ENCODE results near the gene ADAMTS14. TPM values are rescaled to one million over a fixed set of nuclear protein-coding genes. Genes with fewer than 3 reads are reported as not detected.

The ADAMTS14 gene
- total and polyA plus RNA-seq, 5 donors from 2014 or later = not detected

DNA sequence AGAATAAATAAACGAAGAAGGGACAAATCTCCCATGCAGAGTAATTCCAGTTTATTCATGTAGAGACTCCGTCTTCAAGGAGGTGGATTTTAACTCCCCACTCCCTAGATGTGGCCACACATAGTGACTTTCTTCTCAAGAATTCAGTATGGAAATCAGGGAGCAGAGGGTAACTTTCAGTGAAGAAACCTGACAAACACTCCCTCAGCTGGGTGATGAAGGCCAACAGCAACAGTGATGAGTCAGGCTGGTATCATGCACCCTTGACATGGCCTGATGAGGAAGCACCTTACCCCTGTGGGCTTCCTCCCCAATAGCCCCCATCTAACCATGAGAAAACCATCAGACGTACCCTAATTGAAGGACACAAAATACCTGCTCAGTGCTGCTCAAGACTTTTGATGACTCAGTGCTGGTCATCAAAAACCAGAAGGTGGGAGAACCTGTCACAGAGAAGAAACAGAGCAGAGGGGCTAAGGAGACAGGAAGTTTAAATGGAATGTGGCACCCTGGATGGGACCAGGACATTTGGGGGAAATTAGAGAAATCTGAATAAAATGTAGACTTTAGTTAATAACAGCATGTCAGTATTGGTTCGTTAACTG lies 50.6 kb downstream of the ADAMTS14 start:
- no peak overlapping the region for H3K4me3 Mint-ChIP-seq
- H3K36me3 ChIP-seq (ENCODE audit: control insufficient read depth, insufficient read depth, low read length) = no peaks in the 10 kb centered on the region
- DNase-seq (no peak), ATAC-seq (ENCODE audit: low read depth in 2 of 2) (no peak)
- no peaks in the 10 kb centered on the region for H3K4me1 ChIP-seq (ENCODE audit: control insufficient read depth, insufficient read depth, low read length, poor library complexity, severe bottlenecking)
- no peak overlapping the region for H3K27ac ChIP-seq (ENCODE audit: insufficient read depth, low read length, poor library complexity, severe bottlenecking)
- no peaks in the 10 kb centered on the region for H3K36me3 Mint-ChIP-seq
- H3K4me3 ChIP-seq (ENCODE audit: low read depth, low read length) = no peak overlapping the region
- no peaks in the 10 kb centered on the region for H3K27me3 ChIP-seq (ENCODE audit: control insufficient read depth, insufficient read depth, low read length)
- H3K27ac Mint-ChIP-seq = no peak overlapping the region
- H3K4me1 Mint-ChIP-seq = no peaks in the 10 kb centered on the region
- peaks cover 5% of the 10 kb centered on the region for H3K27me3 Mint-ChIP-seq
- H3K9me3 ChIP-seq (ENCODE audit: control insufficient read depth in 2 of 2, low read length in 2 of 2) = no peaks in the 10 kb centered on the region
- H3K9me3 Mint-ChIP-seq = no peaks in the 10 kb centered on the region

DNA sequence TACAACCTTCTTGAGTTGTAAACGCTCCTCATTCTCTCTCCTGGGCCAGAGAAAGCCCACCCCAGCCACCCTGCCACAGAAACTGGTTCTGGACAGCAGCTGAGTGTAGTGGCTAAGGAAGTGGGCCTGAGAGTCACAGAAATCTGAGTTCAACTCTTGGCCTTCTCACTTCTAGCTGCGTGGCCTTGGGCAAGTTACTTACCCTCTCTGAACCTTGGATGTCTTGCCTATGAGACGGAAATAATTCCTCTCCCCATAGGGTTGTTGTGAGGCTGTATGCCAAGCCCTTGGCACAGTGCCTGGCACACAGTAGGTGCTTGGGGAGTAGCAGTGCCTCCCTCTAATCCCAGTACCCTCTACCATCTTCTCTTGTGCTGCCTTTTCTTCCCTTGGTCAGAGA lies 51.5 kb downstream of the ADAMTS14 start:
- Mint-ChIP-seq H3K36me3 (no peaks in the 10 kb centered on the region), H3K4me3 (no peak overlapping the region), H3K27ac (no peak overlapping the region), H3K9me3 (no peaks in the 10 kb centered on the region), H3K27me3 (peaks cover 5% of the 10 kb centered on the region), H3K4me1 (no peaks in the 10 kb centered on the region)
- Histone ChIP-seq H3K36me3 (ENCODE audit: control insufficient read depth, insufficient read depth, low read length) (no peaks in the 10 kb centered on the region), H3K27ac (ENCODE audit: insufficient read depth, low read length, poor library complexity, severe bottlenecking) (no peak overlapping the region), H3K4me1 (ENCODE audit: control insufficient read depth, insufficient read depth, low read length, poor library complexity, severe bottlenecking) (no peaks in the 10 kb centered on the region), H3K4me3 (ENCODE audit: low read depth, low read length) (no peak overlapping the region), H3K27me3 (ENCODE audit: control insufficient read depth, insufficient read depth, low read length) (no peaks in the 10 kb centered on the region), H3K9me3 (ENCODE audit: control insufficient read depth in 2 of 2, low read length in 2 of 2) (no peaks in the 10 kb centered on the region)
- ATAC-seq (ENCODE audit: low read depth in 2 of 2) = no peak
- DNase-seq = no peak

DNA sequence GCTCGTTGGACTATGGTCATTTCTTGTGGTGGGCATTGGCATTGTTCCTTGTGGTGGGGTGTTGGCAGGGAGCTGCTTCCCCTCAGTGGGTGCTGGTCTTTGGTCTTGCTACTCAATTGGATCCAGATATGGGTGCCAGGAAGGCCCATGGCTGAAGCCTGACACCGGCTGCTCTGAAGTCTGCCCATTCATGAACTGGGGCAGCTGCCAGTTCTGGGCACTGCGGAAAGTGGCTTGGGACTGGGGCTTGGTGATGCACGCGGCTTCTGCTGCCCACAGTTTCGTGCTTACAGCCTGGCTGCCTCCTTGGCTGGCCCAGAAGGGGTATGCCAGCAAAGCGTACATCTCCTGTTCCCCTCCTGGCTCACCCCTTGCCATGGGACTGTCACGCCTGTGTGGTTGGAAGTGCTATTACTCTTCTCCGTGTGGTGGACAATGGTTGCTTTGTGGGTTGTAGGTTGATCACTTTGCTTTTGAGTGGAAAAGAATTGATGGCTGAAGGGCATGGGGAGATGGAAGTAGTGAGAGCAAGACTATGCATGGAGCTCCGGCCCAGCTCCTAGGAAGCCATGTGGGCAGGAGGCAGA lies 54.7 kb downstream of the ADAMTS14 start:
- DNase-seq (no peak), ATAC-seq (ENCODE audit: low read depth in 2 of 2) (no peak)
- Histone ChIP-seq H3K27me3 (ENCODE audit: control insufficient read depth, insufficient read depth, low read length) (no peaks in the 10 kb centered on the region), H3K4me1 (ENCODE audit: control insufficient read depth, insufficient read depth, low read length, poor library complexity, severe bottlenecking) (no peaks in the 10 kb centered on the region), H3K4me3 (ENCODE audit: low read depth, low read length) (no peak overlapping the region), H3K9me3 (ENCODE audit: control insufficient read depth in 2 of 2, low read length in 2 of 2) (no peaks in the 10 kb centered on the region), H3K27ac (ENCODE audit: insufficient read depth, low read length, poor library complexity, severe bottlenecking) (no peak overlapping the region), H3K36me3 (ENCODE audit: control insufficient read depth, insufficient read depth, low read length) (no peaks in the 10 kb centered on the region)
- H3K4me1 Mint-ChIP-seq = no peaks in the 10 kb centered on the region
- H3K9me3 Mint-ChIP-seq = no peaks in the 10 kb centered on the region
- H3K27ac Mint-ChIP-seq = no peak overlapping the region
- H3K27me3 Mint-ChIP-seq = no peaks in the 10 kb centered on the region
- no peak overlapping the region for H3K4me3 Mint-ChIP-seq
- no peaks in the 10 kb centered on the region for H3K36me3 Mint-ChIP-seq

DNA sequence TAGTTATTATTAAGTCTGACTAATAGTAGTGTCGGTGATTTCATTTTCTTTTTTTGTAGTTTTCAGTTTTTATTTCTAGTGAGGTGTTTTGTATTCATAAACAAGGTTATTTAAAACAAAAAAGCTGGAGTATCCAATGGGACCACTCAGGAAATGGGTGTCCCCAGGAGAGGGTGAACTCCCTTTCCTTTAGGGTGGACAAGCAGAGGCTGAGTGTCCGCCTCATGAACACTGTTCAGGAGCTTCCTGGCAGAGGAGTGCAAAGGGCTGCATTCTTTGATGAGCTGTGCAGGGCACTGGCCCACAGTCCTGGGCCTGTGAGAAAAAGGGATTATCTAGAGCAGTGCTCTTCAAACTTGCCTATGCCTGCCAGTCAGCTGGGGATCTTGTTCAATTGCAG lies 56.0 kb downstream of the ADAMTS14 start:
- ATAC-seq (ENCODE audit: low read depth in 2 of 2) (no peak), DNase-seq (no peak)
- H3K36me3 Mint-ChIP-seq = no peaks in the 10 kb centered on the region
- no peaks in the 10 kb centered on the region for H3K9me3 Mint-ChIP-seq
- H3K27ac Mint-ChIP-seq = no peak overlapping the region
- Histone ChIP-seq H3K36me3 (ENCODE audit: control insufficient read depth, insufficient read depth, low read length) (no peaks in the 10 kb centered on the region), H3K27me3 (ENCODE audit: control insufficient read depth, insufficient read depth, low read length) (no peaks in the 10 kb centered on the region), H3K27ac (ENCODE audit: insufficient read depth, low read length, poor library complexity, severe bottlenecking) (no peak overlapping the region), H3K4me1 (ENCODE audit: control insufficient read depth, insufficient read depth, low read length, poor library complexity, severe bottlenecking) (no peaks in the 10 kb centered on the region), H3K9me3 (ENCODE audit: control insufficient read depth in 2 of 2, low read length in 2 of 2) (no peaks in the 10 kb centered on the region), H3K4me3 (ENCODE audit: low read depth, low read length) (no peak overlapping the region)
- no peak overlapping the region for H3K4me3 Mint-ChIP-seq
- H3K4me1 Mint-ChIP-seq = peaks cover 0 to 2% (median 0%) of the 10 kb centered on the region in 4 donors
- H3K27me3 Mint-ChIP-seq = no peaks in the 10 kb centered on the region

DNA sequence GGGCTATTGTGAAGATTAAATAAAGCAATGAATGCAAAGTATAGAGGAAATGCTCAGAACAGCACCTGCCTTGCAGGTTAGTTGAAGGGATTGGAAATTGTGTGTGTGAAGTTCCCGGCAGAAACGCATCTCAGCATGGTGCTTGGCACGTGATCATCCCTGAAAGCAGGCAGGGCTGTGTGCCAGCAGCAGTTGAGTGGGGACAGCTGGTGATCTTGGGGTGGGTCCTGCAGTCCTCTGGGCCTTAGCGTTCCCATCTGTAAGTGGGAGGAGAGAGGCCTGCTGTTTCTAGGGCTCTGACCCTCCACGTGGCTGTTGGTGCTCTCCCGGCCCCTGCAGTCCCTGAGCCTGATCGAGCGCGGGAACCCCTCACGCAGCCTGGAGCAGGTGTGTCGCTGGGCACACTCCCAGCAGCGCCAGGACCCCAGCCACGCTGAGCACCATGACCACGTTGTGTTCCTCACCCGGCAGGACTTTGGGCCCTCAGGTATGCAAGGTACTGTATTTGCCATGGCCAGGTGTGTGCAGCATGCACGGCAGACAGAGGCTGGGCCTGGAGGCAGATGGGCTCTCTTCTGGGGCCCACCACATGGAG lies 57.6 kb downstream of the ADAMTS14 start:
- Histone ChIP-seq H3K27ac (ENCODE audit: insufficient read depth, low read length, poor library complexity, severe bottlenecking) (no peak overlapping the region), H3K36me3 (ENCODE audit: control insufficient read depth, insufficient read depth, low read length) (no peaks in the 10 kb centered on the region), H3K27me3 (ENCODE audit: control insufficient read depth, insufficient read depth, low read length) (no peaks in the 10 kb centered on the region), H3K4me1 (ENCODE audit: control insufficient read depth, insufficient read depth, low read length, poor library complexity, severe bottlenecking) (no peaks in the 10 kb centered on the region), H3K9me3 (ENCODE audit: control insufficient read depth in 2 of 2, low read length in 2 of 2) (no peaks in the 10 kb centered on the region), H3K4me3 (ENCODE audit: low read depth, low read length) (no peak overlapping the region)
- DNase-seq (no peak), ATAC-seq (ENCODE audit: low read depth in 2 of 2) (no peak)
- H3K9me3 Mint-ChIP-seq = no peaks in the 10 kb centered on the region
- no peaks in the 10 kb centered on the region for H3K27me3 Mint-ChIP-seq
- H3K4me1 Mint-ChIP-seq = peaks cover 0 to 2% (median 0%) of the 10 kb centered on the region in 4 donors
- H3K36me3 Mint-ChIP-seq = no peaks in the 10 kb centered on the region
- no peak overlapping the region for H3K27ac Mint-ChIP-seq
- H3K4me3 Mint-ChIP-seq = no peak overlapping the region

DNA sequence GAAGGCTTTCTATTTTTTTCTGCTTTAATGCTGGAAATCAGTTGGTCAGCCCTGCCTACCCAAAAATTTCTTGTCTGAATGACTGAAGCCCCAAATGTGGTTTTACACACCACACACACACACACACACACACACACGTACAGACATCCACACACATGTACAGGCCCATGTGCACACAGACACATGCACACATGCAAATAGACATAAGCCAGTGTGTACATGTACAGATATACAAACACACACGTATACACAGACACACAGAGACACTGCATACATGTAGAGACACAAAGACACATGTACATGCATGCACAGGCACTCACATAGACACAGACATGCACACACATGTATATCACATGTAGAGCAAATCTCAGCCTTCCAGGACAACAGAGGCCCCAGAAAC lies 58.6 kb downstream of the ADAMTS14 start:
- H3K27ac Mint-ChIP-seq = no peak overlapping the region
- ATAC-seq (ENCODE audit: low read depth in 2 of 2) (no peak), DNase-seq (no peak)

DNA sequence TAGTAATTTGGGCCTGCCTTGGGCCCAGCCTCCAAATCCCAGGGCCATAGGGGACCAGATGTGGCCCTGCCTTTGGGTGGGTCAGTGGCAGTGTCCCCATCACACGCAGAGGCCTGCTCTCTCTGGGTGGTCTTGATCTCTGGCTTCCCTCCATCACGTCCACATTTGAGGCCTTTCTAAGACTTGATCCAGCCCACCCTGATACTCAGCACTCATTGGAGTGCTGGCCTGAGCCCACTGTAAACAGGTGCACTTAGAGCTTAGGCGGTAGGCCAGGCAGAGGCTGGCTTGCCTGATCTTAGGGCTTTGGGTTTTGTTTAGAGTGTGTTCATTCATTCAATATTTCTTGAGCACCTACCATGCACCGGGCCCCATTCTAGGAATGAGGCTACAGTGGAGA lies 60.3 kb downstream of the ADAMTS14 start:
- no peaks in the 10 kb centered on the region for H3K27me3 Mint-ChIP-seq
- Histone ChIP-seq H3K4me1 (ENCODE audit: control insufficient read depth, insufficient read depth, low read length, poor library complexity, severe bottlenecking) (no peaks in the 10 kb centered on the region), H3K9me3 (ENCODE audit: control insufficient read depth in 2 of 2, low read length in 2 of 2) (no peaks in the 10 kb centered on the region), H3K36me3 (ENCODE audit: control insufficient read depth, insufficient read depth, low read length) (no peaks in the 10 kb centered on the region), H3K4me3 (ENCODE audit: low read depth, low read length) (no peak overlapping the region), H3K27ac (ENCODE audit: insufficient read depth, low read length, poor library complexity, severe bottlenecking) (no peak overlapping the region), H3K27me3 (ENCODE audit: control insufficient read depth, insufficient read depth, low read length) (no peaks in the 10 kb centered on the region)
- ATAC-seq (ENCODE audit: low read depth in 2 of 2) (no peak), DNase-seq (no peak)
- no peak overlapping the region for H3K27ac Mint-ChIP-seq
- H3K4me3 Mint-ChIP-seq = no peak overlapping the region
- no peaks in the 10 kb centered on the region for H3K9me3 Mint-ChIP-seq
- peaks cover 0 to 2% (median 0%) of the 10 kb centered on the region in 4 donors for H3K4me1 Mint-ChIP-seq
- H3K36me3 Mint-ChIP-seq = no peaks in the 10 kb centered on the region

More for the DNA sequence above, 58.6 kb downstream of the ADAMTS14 start:
- Histone ChIP-seq H3K36me3 (ENCODE audit: control insufficient read depth, insufficient read depth, low read length) (no peaks in the 10 kb centered on the region), H3K4me3 (ENCODE audit: low read depth, low read length) (no peak overlapping the region), H3K9me3 (ENCODE audit: control insufficient read depth in 2 of 2, low read length in 2 of 2) (no peaks in the 10 kb centered on the region), H3K27me3 (ENCODE audit: control insufficient read depth, insufficient read depth, low read length) (no peaks in the 10 kb centered on the region), H3K27ac (ENCODE audit: insufficient read depth, low read length, poor library complexity, severe bottlenecking) (no peak overlapping the region), H3K4me1 (ENCODE audit: control insufficient read depth, insufficient read depth, low read length, poor library complexity, severe bottlenecking) (no peaks in the 10 kb centered on the region)
- no peaks in the 10 kb centered on the region for H3K27me3 Mint-ChIP-seq
- H3K4me1 Mint-ChIP-seq = peaks cover 0 to 2% (median 0%) of the 10 kb centered on the region in 4 donors
- no peaks in the 10 kb centered on the region for H3K36me3 Mint-ChIP-seq
- H3K9me3 Mint-ChIP-seq = no peaks in the 10 kb centered on the region
- H3K4me3 Mint-ChIP-seq = no peak overlapping the region

DNA sequence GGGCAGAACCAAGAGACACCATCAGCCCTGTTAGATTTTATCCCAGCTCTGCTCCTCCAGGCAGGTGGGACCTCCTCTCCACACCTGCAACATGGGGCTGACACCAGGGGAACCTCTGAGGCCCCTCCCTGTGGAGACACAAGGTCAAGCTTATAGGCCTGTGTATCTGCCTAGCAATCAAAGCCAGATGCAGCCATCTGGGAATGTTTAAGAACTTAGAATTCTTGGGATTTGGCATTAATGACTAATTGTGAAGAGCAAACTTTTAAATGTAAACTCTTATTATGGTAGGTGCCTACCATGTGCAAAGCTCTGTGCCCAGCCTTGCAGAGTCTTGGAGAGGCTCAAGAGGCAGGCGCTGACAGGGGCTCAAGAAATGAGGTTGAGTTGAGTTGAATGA lies 60.7 kb downstream of the ADAMTS14 start:
- no peak overlapping the region for H3K4me3 Mint-ChIP-seq

More for the DNA sequence above, 60.7 kb downstream of the ADAMTS14 start:
- H3K27me3 Mint-ChIP-seq = no peaks in the 10 kb centered on the region
- H3K9me3 ChIP-seq (ENCODE audit: control insufficient read depth in 2 of 2, low read length in 2 of 2) = no peaks in the 10 kb centered on the region
- no peak overlapping the region for H3K4me3 ChIP-seq (ENCODE audit: low read depth, low read length)
- H3K27ac ChIP-seq (ENCODE audit: insufficient read depth, low read length, poor library complexity, severe bottlenecking) = no peak overlapping the region
- H3K36me3 Mint-ChIP-seq = no peaks in the 10 kb centered on the region
- no peak overlapping the region for H3K27ac Mint-ChIP-seq
- H3K36me3 ChIP-seq (ENCODE audit: control insufficient read depth, insufficient read depth, low read length) = no peaks in the 10 kb centered on the region
- H3K9me3 Mint-ChIP-seq = no peaks in the 10 kb centered on the region
- peaks cover 0 to 2% (median 0%) of the 10 kb centered on the region in 4 donors for H3K4me1 Mint-ChIP-seq
- DNase-seq = no peak
- H3K27me3 ChIP-seq (ENCODE audit: control insufficient read depth, insufficient read depth, low read length) = no peaks in the 10 kb centered on the region
- ATAC-seq (ENCODE audit: low read depth in 2 of 2) = no peak
- H3K4me1 ChIP-seq (ENCODE audit: control insufficient read depth, insufficient read depth, low read length, poor library complexity, severe bottlenecking) = no peaks in the 10 kb centered on the region

Data from CD4-positive, CD25-positive, alpha-beta regulatory T cell (primary cell).